Astrocyte (in vitro differentiated cells and primary cell): ENCODE measurements around the gene GPRC5D. TPM values are rescaled to one million over a fixed set of nuclear protein-coding genes. Genes with fewer than 3 reads are reported as not detected.

ENCODE experiments used
- DNase-seq: peaks from one replicate; pipeline ENCODE4 v3.0.0-alpha.2; 2010; ENCODE audit warnings: low read depth
- FAIRE-seq: peaks from 2 replicates; lab custom pipeline; 2011; peaks lifted over from hg19 to GRCh38; lab: Jason Lieb, UNC
- H2AFZ ChIP-seq: 2 replicates; pipeline ENCODE4 v1.6.0; 2012; ENCODE audit warnings: low read depth, low read length, inconsistent platforms
- H3K27ac ChIP-seq: 2 replicates; pipeline ENCODE4 v1.5.1; 2011; ENCODE audit warnings: low read depth, low read length, inconsistent platforms
- H3K27me3 ChIP-seq: 2 replicates; pipeline ENCODE4 v1.6.0; 2011; ENCODE audit warnings: low read length, inconsistent platforms; ENCODE audit not compliant: insufficient read depth
- H3K36me3 ChIP-seq: 2 replicates; pipeline ENCODE4 v1.5.1; 2011; ENCODE audit warnings: low read length, inconsistent platforms; ENCODE audit not compliant: insufficient read depth
- H3K4me1 ChIP-seq: 2 replicates; pipeline ENCODE4 v1.5.1; 2011; ENCODE audit warnings: low read length, inconsistent platforms; ENCODE audit not compliant: insufficient read depth
- H3K4me2 ChIP-seq: 2 replicates; pipeline ENCODE4 v1.6.0; 2012; ENCODE audit warnings: low read length, inconsistent platforms
- H3K4me3 ChIP-seq: 2 replicates; pipeline ENCODE4 v1.5.1; 2011; ENCODE audit warnings: low read depth, mild to moderate bottlenecking, low read length, inconsistent platforms; ENCODE audit not compliant: insufficient read depth
- H3K79me2 ChIP-seq: 2 replicates; pipeline ENCODE4 v1.6.0; 2012; ENCODE audit warnings: mild to moderate bottlenecking, low read length, inconsistent platforms; ENCODE audit not compliant: insufficient read depth
- H3K9ac ChIP-seq: 2 replicates; pipeline ENCODE4 v1.6.0; 2012; ENCODE audit warnings: mild to moderate bottlenecking, low read length, inconsistent platforms
- H3K9me3 ChIP-seq: 2 replicates; pipeline ENCODE4 v1.5.1; 2012; ENCODE audit warnings: low read depth, mild to moderate bottlenecking, low read length, inconsistent platforms; ENCODE audit not compliant: insufficient read depth
- H4K20me1 ChIP-seq: 2 replicates; pipeline ENCODE4 v1.6.0; 2012; ENCODE audit warnings: low read length, inconsistent platforms; ENCODE audit not compliant: insufficient read depth
- H3K27ac Mint-ChIP-seq: one replicate; pipeline ENCODE4 v1.8.0; 2021; ENCODE audit warnings: mild to moderate bottlenecking, mixed read lengths; ENCODE audit not compliant: unreplicated experiment
- H3K27me3 Mint-ChIP-seq: one replicate; pipeline ENCODE4 v1.8.0; 2021; ENCODE audit warnings: low read depth, mixed read lengths; ENCODE audit not compliant: unreplicated experiment
- H3K36me3 Mint-ChIP-seq: one replicate; pipeline ENCODE4 v1.8.0; 2021; ENCODE audit warnings: low read depth, mixed read lengths; ENCODE audit not compliant: unreplicated experiment
- H3K4me1 Mint-ChIP-seq: one replicate; pipeline ENCODE4 v1.8.0; 2021; ENCODE audit warnings: low read depth, mixed read lengths; ENCODE audit not compliant: unreplicated experiment
- H3K4me3 Mint-ChIP-seq: one replicate; pipeline ENCODE4 v1.8.0; 2021; ENCODE audit warnings: mild to moderate bottlenecking, moderate library complexity, mixed read lengths; ENCODE audit not compliant: unreplicated experiment
- H3K9me3 Mint-ChIP-seq: one replicate; pipeline ENCODE4 v1.8.0; 2021; ENCODE audit warnings: mild to moderate bottlenecking, mixed read lengths; ENCODE audit not compliant: unreplicated experiment
- CTCF ChIP-seq: IDR thresholded peaks from 2 replicates; pipeline ENCODE4 v1.5.1; 2011; ENCODE audit warnings: low read depth, mild to moderate bottlenecking, inconsistent platforms, low read length, moderate library complexity; ENCODE audit not compliant: insufficient read depth
- EZH2 ChIP-seq: IDR thresholded peaks from 2 replicates; pipeline ENCODE4 v1.6.1; 2012; ENCODE audit warnings: mild to moderate bottlenecking, low read length, inconsistent platforms; ENCODE audit not compliant: insufficient read depth
- total RNA-seq: library from RNA; stranded (reverse); gene quantifications from 2 replicates; pipeline ENCODE4 v1.2.1, GENCODE V29; 2021

The GPRC5D gene
- total RNA-seq, 1 donor from 2014 or later: not detected

DNA sequence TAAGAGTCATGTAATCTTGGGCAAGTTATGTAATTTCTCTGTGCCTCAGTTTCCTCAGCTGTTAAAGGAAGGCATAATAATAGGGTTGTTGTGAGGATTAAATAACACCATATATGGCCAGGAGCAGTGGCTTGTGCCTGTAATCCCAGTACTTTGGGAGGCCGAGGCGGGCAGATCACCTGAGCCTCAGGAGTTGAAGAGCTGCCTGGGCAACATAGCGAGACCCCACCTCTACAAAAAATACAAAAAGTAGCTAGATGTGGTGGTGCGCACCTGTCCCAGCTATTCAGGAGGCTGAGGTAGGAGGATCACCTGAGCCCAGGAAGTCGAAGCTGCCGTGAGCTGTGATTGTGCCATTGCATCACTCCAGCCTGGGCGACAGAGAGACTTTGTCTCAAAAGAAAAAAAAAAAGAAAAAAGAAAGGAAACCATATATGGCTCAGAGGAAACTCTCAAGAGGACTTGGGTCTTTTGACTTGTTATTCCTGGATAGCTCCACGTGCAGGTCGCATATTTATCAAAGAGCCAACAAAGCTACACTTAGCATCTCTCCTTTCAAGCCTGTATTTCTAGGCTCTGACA is 53.7 kb downstream of the GPRC5D start:
- H3K4me2 ChIP-seq: no peak overlapping the region
- no peaks in the 10 kb centered on the region for H3K36me3 ChIP-seq
- H3K9ac ChIP-seq: peak overlapping the region; percentile 9
- H4K20me1 ChIP-seq: no peaks in the 10 kb centered on the region
- Mint-ChIP-seq H3K4me3 (no peak overlapping the region), H3K27me3 (no peaks in the 10 kb centered on the region), H3K36me3 (peaks cover 2% of the 10 kb centered on the region), H3K9me3 (no peaks in the 10 kb centered on the region), H3K27ac (no peak overlapping the region), H3K4me1 (peaks cover 28% of the 10 kb centered on the region)
- peaks cover 6% of the 10 kb centered on the region for H3K79me2 ChIP-seq
- H3K27me3 ChIP-seq: no peaks in the 10 kb centered on the region
- no peak for TF ChIP-seq EZH2
- no peak for TF ChIP-seq CTCF
- H3K9me3 ChIP-seq: no peaks in the 10 kb centered on the region
- H3K27ac ChIP-seq: peak overlapping the region; percentile 95
- peaks cover 41% of the 10 kb centered on the region for H3K4me1 ChIP-seq
- DNase-seq: no peak
- no peak for FAIRE-seq
- no peak overlapping the region for H3K4me3 ChIP-seq
- no peak overlapping the region for H2AFZ ChIP-seq

- no peak overlapping the region for H3K27ac Mint-ChIP-seq
- peak overlapping the region; percentile 61 for H3K4me3 Mint-ChIP-seq
- Histone ChIP-seq H3K27me3 (no peaks in the 10 kb centered on the region), H3K79me2 (peaks cover 13% of the 10 kb centered on the region), H3K4me3 (no peak overlapping the region), H3K4me2 (no peak overlapping the region), H2AFZ (no peak overlapping the region), H3K4me1 (peaks cover 41% of the 10 kb centered on the region), H3K36me3 (no peaks in the 10 kb centered on the region), H3K9me3 (no peaks in the 10 kb centered on the region), H4K20me1 (no peaks in the 10 kb centered on the region), H3K27ac (no peak overlapping the region), H3K9ac (no peak overlapping the region)
- no peaks in the 10 kb centered on the region for H3K9me3 Mint-ChIP-seq
- no peaks in the 10 kb centered on the region for H3K27me3 Mint-ChIP-seq
- peaks cover 28% of the 10 kb centered on the region for H3K4me1 Mint-ChIP-seq
- DNase-seq (no peak), FAIRE-seq (no peak)
- peaks cover 2% of the 10 kb centered on the region for H3K36me3 Mint-ChIP-seq
- TF ChIP-seq EZH2 (no peak), CTCF (no peak)
Measured at GRCh38 chr12:12897302-12897701, 54.7 kb downstream of the GPRC5D start.

DNA sequence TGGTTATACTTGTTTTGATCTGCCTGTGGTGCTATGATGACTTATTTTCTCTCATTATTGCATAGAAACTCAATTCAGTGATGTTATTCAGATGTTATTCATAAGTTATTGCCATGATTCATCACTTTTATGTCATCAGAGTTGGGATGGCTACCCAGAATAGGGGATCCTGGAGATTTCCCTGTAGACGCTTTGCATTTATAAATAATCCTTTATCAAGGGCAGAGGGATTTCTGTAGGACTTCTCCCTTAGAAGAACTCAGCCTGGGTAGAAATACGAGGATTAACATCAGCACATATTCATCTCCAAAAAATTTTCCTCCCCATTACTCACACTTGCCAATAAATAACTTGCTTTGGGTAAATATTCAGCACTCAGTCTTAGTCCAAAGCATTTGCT is 55.7 kb downstream of the GPRC5D start:
- Histone ChIP-seq H4K20me1 (no peaks in the 10 kb centered on the region), H3K9me3 (no peaks in the 10 kb centered on the region), H2AFZ (no peak overlapping the region), H3K27ac (peak overlapping the region; percentile 55), H3K4me3 (no peak overlapping the region), H3K4me2 (peak overlapping the region; percentile 47), H3K4me1 (peaks cover 35% of the 10 kb centered on the region), H3K36me3 (no peaks in the 10 kb centered on the region), H3K9ac (peak overlapping the region; percentile 12), H3K79me2 (peaks cover 13% of the 10 kb centered on the region), H3K27me3 (no peaks in the 10 kb centered on the region)
- DNase-seq (peak; percentile 62), FAIRE-seq (peak; percentile 72)
- Mint-ChIP-seq H3K4me1 (peaks cover 18% of the 10 kb centered on the region), H3K4me3 (no peak overlapping the region), H3K27ac (no peak overlapping the region), H3K36me3 (no peaks in the 10 kb centered on the region), H3K27me3 (no peaks in the 10 kb centered on the region), H3K9me3 (no peaks in the 10 kb centered on the region)
- TF ChIP-seq CTCF (no peak), EZH2 (no peak)
